H1 (cell line): ENCODE measurements around the gene HECTD4. TPM values are rescaled to one million over a fixed set of nuclear protein-coding genes. Genes with fewer than 3 reads are reported as not detected.

Experiments
- CTCF ChIA-PET: fragments of 300-600 bp; sonication (Branson Sonifier 250); formaldehyde crosslinking; loops from one replicate; lab custom pipeline; 2021; ENCODE audit not compliant: partially characterized antibody; lab: Charles Lee
- POLR2A ChIA-PET: fragments of 300-600 bp; sonication (Branson Sonifier 250); formaldehyde crosslinking; loops from one replicate; lab custom pipeline; 2021; ENCODE audit warnings: inconsistent platforms; ENCODE audit not compliant: partially characterized antibody; lab: Charles Lee
- DNase-seq, 2 experiments: peaks; one replicate each; pipeline versions ENCODE4 v3.0.0 to v3.0.0-alpha.2; 2010 to 2022; ENCODE audit warnings: low spot score in 2 of 2, low read depth in 1 of 2, mixed read lengths in 1 of 2
- FAIRE-seq: peaks from 2 replicates; lab custom pipeline; 2011; peaks lifted over from hg19 to GRCh38; lab: Jason Lieb, UNC
- H2AFZ ChIP-seq: 2 replicates; pipeline ENCODE4 v1.8.1; 2012; ENCODE audit warnings: low read length, inconsistent platforms
- H2AK5ac ChIP-seq: 2 replicates; pipeline ENCODE4 v1.6.1; 2013; ENCODE audit warnings: low read depth, low read length
- H2BK120ac ChIP-seq: replicated peaks from 2 replicates; pipeline ENCODE3; 2013; ENCODE audit warnings: low read depth, low read length, inconsistent platforms
- H2BK12ac ChIP-seq: 2 replicates; pipeline ENCODE4 v1.6.1; 2013; ENCODE audit warnings: low read depth, low read length
- H2BK15ac ChIP-seq: 2 replicates; pipeline ENCODE4 v1.6.1; 2013; ENCODE audit warnings: low read length
- H2BK20ac ChIP-seq: 2 replicates; pipeline ENCODE4 v1.6.1; 2013; ENCODE audit warnings: low read length
- H2BK5ac ChIP-seq: 2 replicates; pipeline ENCODE4 v1.6.1; 2013; ENCODE audit warnings: low read depth, low read length
- H3K14ac ChIP-seq: 2 replicates; pipeline ENCODE4 v1.6.1; 2013; ENCODE audit warnings: inconsistent platforms; ENCODE audit not compliant: insufficient read length
- H3K18ac ChIP-seq: 2 replicates; pipeline ENCODE4 v1.6.1; 2013; ENCODE audit warnings: low read length; ENCODE audit errors: extremely low read depth
- H3K23ac ChIP-seq: 2 replicates; pipeline ENCODE4 v1.6.1; 2013; ENCODE audit warnings: inconsistent platforms; ENCODE audit not compliant: insufficient read length
- H3K23me2 ChIP-seq: 2 replicates; pipeline ENCODE4 v1.6.1; 2013; ENCODE audit warnings: low read depth, low read length
- H3K27ac ChIP-seq: 2 replicates; pipeline ENCODE4 v1.6.1; 2011; ENCODE audit warnings: low read depth, low read length, inconsistent platforms
- H3K27me3 ChIP-seq, 4 experiments: replicated peaks in 1 of 4; 1 replicate in 1 of 4; 2 replicates in 3 of 4; pipeline versions ENCODE4 v1.6.1 to v1.8.1; 2011 to 2013; ENCODE audit warnings: low read length in 3 of 4, mild to moderate bottlenecking in 3 of 4, inconsistent platforms in 2 of 4, mixed read lengths in 2 of 4, moderate library complexity in 1 of 4; ENCODE audit not compliant: control insufficient read depth in 3 of 4, insufficient read depth in 3 of 4; ENCODE audit errors: extremely low read depth in 1 of 4
- H3K36me3 ChIP-seq, 4 experiments: 2 replicates each; pipeline versions ENCODE4 v1.6.1 to v1.8.1; 2011 to 2013; ENCODE audit warnings: mild to moderate bottlenecking in 4 of 4, low read length in 3 of 4, moderate library complexity in 2 of 4, control low read depth in 1 of 4, inconsistent platforms in 1 of 4; ENCODE audit not compliant: insufficient read depth in 4 of 4, control insufficient read depth in 2 of 4
- H3K4ac ChIP-seq: replicated peaks from 2 replicates; pipeline ENCODE3; 2013; ENCODE audit warnings: low read length, low read depth, mixed read lengths, inconsistent platforms; ENCODE audit not compliant: insufficient read length
- H3K4me1 ChIP-seq, 4 experiments: replicated peaks in 1 of 4; 1 replicate in 1 of 4; 2 replicates in 3 of 4; pipeline versions ENCODE4 v1.6.1 to v1.8.1; 2011 to 2013; ENCODE audit warnings: low read length in 3 of 4, inconsistent platforms in 2 of 4, mixed read lengths in 1 of 4; ENCODE audit not compliant: insufficient read depth in 4 of 4, control insufficient read depth in 3 of 4
- H3K4me2 ChIP-seq, 2 experiments: 2 replicates each; pipeline versions ENCODE4 v1.6.1 to v1.8.1; 2011 to 2013; ENCODE audit warnings: low read depth in 2 of 2, low read length in 2 of 2, control low read depth in 1 of 2, inconsistent platforms in 1 of 2, mild to moderate bottlenecking in 1 of 2; ENCODE audit not compliant: insufficient read depth in 1 of 2
- H3K4me3 ChIP-seq, 4 experiments: fragments of 200-600, 300-600 bp in 1 of 4; sonication (generic), shearing (Covaris generic), sonication (Bioruptor Twin) in 1 of 4; 2 replicates each; pipeline versions ENCODE4 v1.5.1 to v1.8.1; 2011 to 2016; ENCODE audit warnings: low read length in 4 of 4, low read depth in 3 of 4, control low read depth in 2 of 4, inconsistent platforms in 2 of 4, mild to moderate bottlenecking in 2 of 4, mixed read lengths in 1 of 4, moderate library complexity in 1 of 4; ENCODE audit not compliant: insufficient read depth in 2 of 4; ENCODE audit errors: extremely low read depth in 1 of 4
- H3K56ac ChIP-seq: replicated peaks from 2 replicates; pipeline ENCODE3; 2013; ENCODE audit warnings: low read depth, mild to moderate bottlenecking, mixed read lengths, low read length, inconsistent platforms; ENCODE audit not compliant: insufficient read length
- H3K79me1 ChIP-seq: 2 replicates; pipeline ENCODE4 v1.6.1; 2013; ENCODE audit warnings: low read depth, low read length, control low read depth
- H3K79me2 ChIP-seq, 2 experiments: 2 replicates each; pipeline versions ENCODE4 v1.6.1 to v1.8.1; 2012 to 2013; ENCODE audit warnings: low read length in 2 of 2, mild to moderate bottlenecking in 2 of 2, inconsistent platforms in 1 of 2; ENCODE audit not compliant: insufficient read depth in 2 of 2, control insufficient read depth in 1 of 2
- H3K9ac ChIP-seq, 4 experiments: replicated peaks in 1 of 4; 1 replicate in 1 of 4; 2 replicates in 3 of 4; pipeline versions ENCODE4 v1.6.1 to v1.8.1; 2011 to 2013; ENCODE audit warnings: low read depth in 3 of 4, low read length in 3 of 4, control low read depth in 2 of 4, mild to moderate bottlenecking in 2 of 4, moderate library complexity in 2 of 4, inconsistent platforms in 1 of 4; ENCODE audit errors: extremely low read depth in 1 of 4
- H3K9me3 ChIP-seq, 2 experiments: 2 replicates each; pipeline versions ENCODE4 v1.6.1 to v1.8.1; 2012 to 2013; ENCODE audit warnings: mild to moderate bottlenecking in 2 of 2, moderate library complexity in 2 of 2, control low read depth in 1 of 2, inconsistent platforms in 1 of 2, low read depth in 1 of 2, low read length in 1 of 2, mixed read lengths in 1 of 2; ENCODE audit not compliant: insufficient read depth in 2 of 2
- H4K20me1 ChIP-seq, 2 experiments: replicated peaks in 1 of 2; 2 replicates each; pipeline versions ENCODE3 to v1.8.1; 2011 to 2013; ENCODE audit warnings: inconsistent platforms in 2 of 2, low read length in 2 of 2, mild to moderate bottlenecking in 1 of 2; ENCODE audit not compliant: insufficient read depth in 2 of 2, control insufficient read depth in 1 of 2
- H4K5ac ChIP-seq: 2 replicates; pipeline ENCODE4 v1.6.1; 2013; ENCODE audit warnings: low read length, low read depth, mixed read lengths, inconsistent platforms; ENCODE audit not compliant: insufficient read length
- H4K8ac ChIP-seq: 2 replicates; pipeline ENCODE4 v1.8.0; 2013; ENCODE audit warnings: mild to moderate bottlenecking, moderate library complexity, low read length, inconsistent platforms; ENCODE audit not compliant: insufficient read depth; ENCODE audit errors: extremely low read depth
- H4K91ac ChIP-seq: replicated peaks from 2 replicates; pipeline ENCODE3; 2013; ENCODE audit warnings: low read length, mixed read lengths, inconsistent platforms; ENCODE audit not compliant: insufficient read length
- SIX5 ChIP-seq: IDR thresholded peaks from 2 replicates; pipeline ENCODE4 v1.6.1; 2011; ENCODE audit warnings: mild to moderate bottlenecking, low read depth, low read length
- WGBS, 2 experiments: shearing (Covaris generic) in 1 of 2; methylation state at CpG; one replicate each; pipeline versions ENCODE4 v1.1.6 to v1.1.7; 2013 to 2015; ENCODE audit warnings: low lambda C conversion rate in 2 of 2, mixed read lengths in 2 of 2, inconsistent platforms in 1 of 2, low coverage in 1 of 2, missing lambda C conversion rate in 1 of 2; ENCODE audit not compliant: insufficient replicate concordance in 2 of 2, insufficient coverage in 1 of 2, insufficient read length in 1 of 2; ENCODE audit errors: extremely low coverage in 1 of 2, missing lambda C conversion rate in 1 of 2; 5-methylcytosine and 5-hydroxymethylcytosine counted together
- polyA plus RNA-seq, 7 experiments: library from polyadenylated mRNA; depleted of rRNA in 3 of 7; stranded (reverse) in 5 of 7; unstranded in 2 of 7; fragments of >200 nt in 5 of 7; fragments of 200-250 nt in 2 of 7; gene quantifications; 1 replicate in 5 of 7; 2 replicates in 1 of 7; 4 replicates in 1 of 7; pipeline versions ENCODE4 v1.2.1 to v1.2.3, GENCODE V29; 2011 to 2013; ENCODE audit warnings: missing spikeins in 2 of 7, mixed read lengths in 2 of 7
- total RNA-seq: library from RNA; stranded (reverse); fragmentation: NEBNext Ultra II Directional; extraction: Animal tissue kit (Norgen Biotek cat#: 25700); gene quantifications from 2 replicates; pipeline ENCODE4 v1.2.1, GENCODE V29; 2021
- TF ChIP-seq, protein P1 (sequence below): IDR thresholded peaks from 2 replicates; pipeline ENCODE4 v1.6.1; 2012; ENCODE audit warnings: inconsistent platforms

HECTD4 gene
- total and polyA plus RNA-seq, 2 of the 8 experiments (the other 6 are each of a cell fraction or from before 2014, with no cell fraction given): 6.5 to 33.7 TPM

DNA sequence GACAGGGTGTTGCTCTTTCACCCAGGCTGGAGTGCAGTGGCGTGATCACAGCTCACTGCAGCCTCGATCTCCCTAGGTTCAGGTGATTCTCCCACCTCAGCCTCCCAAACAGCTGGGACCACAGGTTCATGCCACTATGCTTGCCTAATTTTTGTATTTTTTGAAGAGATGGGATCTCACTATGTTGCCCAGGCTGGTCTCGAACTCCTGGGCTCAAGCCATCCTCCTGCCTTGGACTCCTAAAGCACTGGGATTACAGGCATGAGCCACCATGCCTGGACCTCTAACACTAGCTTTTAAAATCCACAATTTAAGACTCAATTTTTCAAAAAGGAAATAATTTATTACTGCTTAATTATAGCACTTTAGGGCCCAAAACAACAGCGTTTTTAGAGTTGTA, 149.0 kb downstream of the HECTD4 start:
- H2AK5ac ChIP-seq: no peak overlapping the region
- peaks cover 0 to 3% of the 10 kb centered on the region in 2 experiments for H4K20me1 ChIP-seq
- H3K9ac ChIP-seq: no peak overlapping the region
- H3K36me3 ChIP-seq: peaks cover 11 to 36% (median 26%) of the 10 kb centered on the region in 4 experiments
- no peak overlapping the region for H2BK120ac ChIP-seq
- no peak overlapping the region for H2BK15ac ChIP-seq
- CTCF ChIA-PET: interaction anchor here (1.1 kb wide), 1 partner anchor 117 kb away, joined by 3 read pairs; no protein-coding TSS in a partner anchor
- H2BK20ac ChIP-seq: no peak overlapping the region
- no peaks in the 10 kb centered on the region for H3K9me3 ChIP-seq
- H4K5ac ChIP-seq: no peak overlapping the region
- H3K27ac ChIP-seq: no peak overlapping the region
- no peak overlapping the region for H3K56ac ChIP-seq
- no peak overlapping the region for H2BK12ac ChIP-seq
- no peak overlapping the region for H2AFZ ChIP-seq
- H3K23me2 ChIP-seq: no peaks in the 10 kb centered on the region
- no peaks in the 10 kb centered on the region for H3K4me1 ChIP-seq
- H4K8ac ChIP-seq: no peak overlapping the region
- FAIRE-seq (no peak), DNase-seq (no peak)
- H3K23ac ChIP-seq: no peak overlapping the region
- no peak overlapping the region for H2BK5ac ChIP-seq
- no peak overlapping the region for H3K14ac ChIP-seq
- POLR2A ChIA-PET: interaction anchor here (0.6 kb wide), 1 partner anchor 38 kb away, joined by 4 read pairs; no protein-coding TSS in a partner anchor
- no peaks in the 10 kb centered on the region for H3K79me2 ChIP-seq
- WGBS, 2 experiments: 93% methylated on average over 4 of the region's 4 CpGs; no CpG with 5 or more reads in 1 of the 2 experiments
- H4K91ac ChIP-seq: no peak overlapping the region
- no peaks in the 10 kb centered on the region for H3K27me3 ChIP-seq
- H3K4me3 ChIP-seq: no peak overlapping the region
- no peak overlapping the region for H3K18ac ChIP-seq
- no peaks in the 10 kb centered on the region for H3K79me1 ChIP-seq
- no peak overlapping the region for H3K4me2 ChIP-seq
- no peak overlapping the region for H3K4ac ChIP-seq
- TF ChIP-seq, protein P1, sequence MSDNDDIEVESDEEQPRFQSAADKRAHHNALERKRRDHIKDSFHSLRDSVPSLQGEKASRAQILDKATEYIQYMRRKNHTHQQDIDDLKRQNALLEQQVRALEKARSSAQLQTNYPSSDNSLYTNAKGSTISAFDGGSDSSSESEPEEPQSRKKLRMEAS: no peak
- TF ChIP-seq SIX5: no peak
